GM12878 (cell line): ENCODE data around the gene CACNA1G.

ENCODE experiments used
- ASH2L ChIP-seq: fragments of 300-600, 200-600 bp; sonication (generic); IDR thresholded peaks from 2 replicates; pipeline ENCODE4 v1.6.1; 2017; ENCODE audit warnings: low read depth, mild to moderate bottlenecking, borderline replicate concordance
- CTCF ChIP-seq, 3 experiments: IDR thresholded peaks in 2 of 3; conservative IDR thresholded peaks in 1 of 3; 2 replicates each; pipeline ENCODE4 v1.5.1; 2011; ENCODE audit warnings: low read depth in 3 of 3, low read length in 3 of 3, mild to moderate bottlenecking in 3 of 3, control low read depth in 2 of 3, moderate library complexity in 2 of 3, inconsistent platforms in 1 of 3, mixed read lengths in 1 of 3; ENCODE audit not compliant: control insufficient read depth in 2 of 3, insufficient read depth in 1 of 3; ENCODE audit errors: extremely low read depth in 1 of 3
- KDM1A ChIP-seq: fragments of 200-600 bp; sonication (generic); IDR thresholded peaks from 2 replicates; pipeline ENCODE4 v1.6.1; 2016; ENCODE audit warnings: borderline replicate concordance
- MAX ChIP-seq: IDR thresholded peaks from 2 replicates; pipeline ENCODE4 v1.6.1; 2012; ENCODE audit warnings: low read depth, low read length, improper control_type of control experiment
- POLR2A ChIP-seq: IDR thresholded peaks from 2 replicates; pipeline ENCODE4 v1.6.1; 2011; ENCODE audit warnings: low read depth, mild to moderate bottlenecking, low read length
- SMC3 ChIP-seq: IDR thresholded peaks from 2 replicates; pipeline ENCODE4 v1.6.1; 2011; ENCODE audit warnings: low read length, improper control_type of control experiment, borderline replicate concordance

- TF ChIP-seq MAX (no peak), KDM1A (no peak), CTCF (IDR thresholded peaks at IDR 0.05 in 2 of 3, conservative IDR thresholded peaks at IDR 0.05 in 1 of 3; ENCODE audit: control insufficient read depth in 2 of 3, extremely low read depth in 1 of 3, insufficient read depth in 1 of 3, low read depth in 3 of 3, low read length in 3 of 3) (no peak), ASH2L (no peak), POLR2A (no peak), SMC3 (no peak)
Measured at GRCh38 chr17:50668838-50669581, 108.5 kb downstream of the CACNA1G start.
